Measurements from ENCODE around the gene GIMD1.

- TF ChIP-seq ZFP30 (CRISPR knock-in tag; IDR thresholded peaks at IDR 0.05) (no peak), CREB5 (CRISPR knock-in tag; IDR thresholded peaks at IDR 0.05; ENCODE audit: low read depth) (no peak), ARNTL (CRISPR knock-in tag; IDR thresholded peaks at IDR 0.05; ENCODE audit: borderline replicate concordance, low read depth) (no peak), OSR1 (CRISPR knock-in tag; IDR thresholded peaks at IDR 0.05) (no peak)
Observed at GRCh38 chr4:106373026-106373425, 4.4 kb upstream of the GIMD1 start.
